Measurements from ENCODE around the gene SEPTIN1. TPM values are rescaled to one million over a fixed set of nuclear protein-coding genes. Genes with fewer than 3 reads are reported as not detected.

The SEPTIN1 gene, protein sequence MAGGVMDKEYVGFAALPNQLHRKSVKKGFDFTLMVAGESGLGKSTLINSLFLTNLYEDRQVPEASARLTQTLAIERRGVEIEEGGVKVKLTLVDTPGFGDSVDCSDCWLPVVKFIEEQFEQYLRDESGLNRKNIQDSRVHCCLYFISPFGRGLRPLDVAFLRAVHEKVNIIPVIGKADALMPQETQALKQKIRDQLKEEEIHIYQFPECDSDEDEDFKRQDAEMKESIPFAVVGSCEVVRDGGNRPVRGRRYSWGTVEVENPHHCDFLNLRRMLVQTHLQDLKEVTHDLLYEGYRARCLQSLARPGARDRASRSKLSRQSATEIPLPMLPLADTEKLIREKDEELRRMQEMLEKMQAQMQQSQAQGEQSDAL
- total RNA-seq = 162 and 163 TPM in 2 replicates

DNA sequence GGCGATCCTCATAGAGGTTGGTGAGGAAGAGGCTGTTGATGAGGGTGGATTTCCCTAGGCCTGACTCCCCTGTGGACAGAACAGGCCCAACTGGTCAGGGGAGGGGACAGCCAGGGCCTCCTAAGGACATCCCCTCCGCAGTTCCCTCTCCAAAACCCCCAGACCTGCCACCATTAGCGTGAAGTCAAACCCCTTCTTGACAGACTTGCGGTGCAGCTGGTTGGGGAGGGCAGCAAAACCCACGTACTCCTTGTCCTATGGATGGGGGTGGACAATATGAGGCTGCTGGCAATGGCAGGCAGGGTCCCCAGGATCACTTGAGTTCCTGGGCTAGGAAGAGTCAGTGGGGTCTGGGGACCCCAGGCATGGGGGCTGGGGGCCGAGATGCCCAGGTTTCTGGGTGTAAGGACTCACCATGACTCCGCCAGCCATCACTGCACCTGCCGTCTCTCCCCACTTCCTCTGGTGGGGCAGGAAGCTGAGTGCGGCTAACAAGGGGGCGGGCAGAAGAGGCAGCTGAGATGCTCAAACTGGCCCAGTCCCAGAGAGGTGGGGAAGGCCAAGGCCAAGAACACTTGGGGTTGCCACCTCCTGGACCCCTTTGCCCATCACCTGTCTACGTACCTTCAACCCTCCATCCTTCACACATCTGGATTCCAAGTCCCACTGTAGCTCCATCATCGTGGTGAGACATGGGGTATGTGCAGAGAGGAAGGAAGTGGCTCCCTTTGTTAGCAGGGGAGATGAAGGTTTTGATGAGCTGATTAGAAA lies at the start of gene SEPTIN1:
Gene SEPTIN1 (minus strand): TSS at position 451 of the 771 bp plus-strand sequence. CDS start 19 bp downstream, at position 432.
- peaks cover 4% of the 10 kb centered on the region for H3K9me3 Mint-ChIP-seq
- intact Hi-C loops (cut with micrococcal nuclease) = loop anchor here (1.0 to 2.0 kb wide), 2 partner anchors 13 to 27 kb away; partner anchors contain the start of gene ZNF48
- peak within 1 kb of the TSS; percentile 88 for H3K27ac Mint-ChIP-seq
- H3K36me3 Mint-ChIP-seq (ENCODE audit: low read depth) = peaks cover 20% of the 10 kb centered on the region
- H3K4me1 Mint-ChIP-seq = peaks cover 44% of the 10 kb centered on the region
- peak; percentile 94 for DNase-seq
- no peaks in the 10 kb centered on the region for H3K27me3 Mint-ChIP-seq
- H3K4me3 Mint-ChIP-seq = peak within 1 kb of the TSS; percentile 84

GRCh38 chr16:30430428-30430970 lies 48.1 kb upstream of the SEPTIN1 start:
- Mint-ChIP-seq H3K4me1 (peaks cover 29% of the 10 kb centered on the region), H3K4me3 (no peak overlapping the region), H3K27me3 (no peaks in the 10 kb centered on the region), H3K9me3 (no peaks in the 10 kb centered on the region), H3K36me3 (ENCODE audit: low read depth) (peaks cover 30% of the 10 kb centered on the region), H3K27ac (no peak overlapping the region)
- intact Hi-C loops (cut with micrococcal nuclease) = loop anchor here (1.0 to 5.0 kb wide), 9 partner anchors 15 to 198 kb away; partner anchors contain the start of genes ITGAL, SEPHS2, ZNF747 and ZNF785
- DNase-seq = no peak

DNA sequence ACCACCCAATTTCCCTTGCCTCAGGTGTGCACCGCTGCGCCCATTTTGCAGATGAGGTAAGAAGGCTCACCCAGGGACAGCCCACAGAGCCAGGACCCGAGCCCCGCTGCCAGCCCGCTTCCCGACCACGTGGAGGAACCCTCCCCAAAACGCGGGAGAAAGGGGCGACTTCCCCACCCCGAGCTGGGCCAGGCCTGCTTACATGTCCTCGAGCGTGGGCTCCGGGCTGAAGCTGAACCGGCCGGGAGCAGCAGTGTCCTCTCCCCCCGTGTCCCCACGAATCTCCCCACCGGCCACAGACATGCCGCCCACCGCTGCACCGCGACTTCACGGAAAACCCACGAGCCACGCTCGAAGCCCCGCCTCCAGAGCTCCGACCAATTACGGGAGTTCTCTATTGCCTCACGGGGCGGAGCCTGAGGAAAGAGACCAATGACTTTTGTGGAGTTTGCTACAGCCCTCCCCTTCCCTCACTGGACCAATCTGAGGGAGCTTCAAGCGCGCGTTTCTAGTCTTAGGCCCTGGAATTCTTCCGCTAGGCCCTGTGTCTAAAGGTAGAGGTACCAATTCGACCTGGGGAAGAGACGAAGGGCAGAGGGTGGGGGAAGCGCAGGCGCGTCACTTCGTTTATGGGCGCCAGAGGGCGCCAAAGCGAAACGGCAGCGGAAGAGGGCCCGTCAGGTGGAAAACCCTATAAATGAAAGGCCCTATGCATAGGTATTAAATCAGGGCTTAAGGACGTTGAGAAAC lies 47.5 kb upstream of the SEPTIN1 start, which contains the start of gene DCTPP1:
Gene DCTPP1 (minus strand): TSS at position 353 of the 750 bp plus-strand sequence. CDS start 50 bp downstream, at position 303.
- H3K27ac Mint-ChIP-seq = no peak within 1 kb of the TSS
- H3K36me3 Mint-ChIP-seq (ENCODE audit: low read depth) = peaks cover 32% of the 10 kb centered on the region
- intact Hi-C loops (cut with micrococcal nuclease) = loop anchor here (1.0 to 5.0 kb wide), 9 partner anchors 15 to 198 kb away; partner anchors contain the start of genes ITGAL, SEPHS2, ZNF747 and ZNF785
- peaks cover 27% of the 10 kb centered on the region for H3K4me1 Mint-ChIP-seq
- H3K4me3 Mint-ChIP-seq = no peak within 1 kb of the TSS
- DNase-seq = peak; percentile 99
- H3K27me3 Mint-ChIP-seq = no peaks in the 10 kb centered on the region
- H3K9me3 Mint-ChIP-seq = no peaks in the 10 kb centered on the region

- Mint-ChIP-seq H3K27ac (no peak overlapping the region), H3K36me3 (ENCODE audit: low read depth) (peaks cover 36% of the 10 kb centered on the region), H3K4me3 (no peak overlapping the region), H3K4me1 (peaks cover 22% of the 10 kb centered on the region), H3K27me3 (no peaks in the 10 kb centered on the region), H3K9me3 (no peaks in the 10 kb centered on the region)
- no peak for DNase-seq
- intact Hi-C loops (cut with micrococcal nuclease) = no loop called here
These were observed 47.0 kb upstream of the SEPTIN1 start for GRCh38 chr16:30429418-30429677.

- intact Hi-C loops (cut with micrococcal nuclease) = no loop called here
- Mint-ChIP-seq H3K9me3 (no peaks in the 10 kb centered on the region), H3K27me3 (no peaks in the 10 kb centered on the region)
These were observed 45.7 kb upstream of the SEPTIN1 start for GRCh38 chr16:30428055-30428454.

DNA sequence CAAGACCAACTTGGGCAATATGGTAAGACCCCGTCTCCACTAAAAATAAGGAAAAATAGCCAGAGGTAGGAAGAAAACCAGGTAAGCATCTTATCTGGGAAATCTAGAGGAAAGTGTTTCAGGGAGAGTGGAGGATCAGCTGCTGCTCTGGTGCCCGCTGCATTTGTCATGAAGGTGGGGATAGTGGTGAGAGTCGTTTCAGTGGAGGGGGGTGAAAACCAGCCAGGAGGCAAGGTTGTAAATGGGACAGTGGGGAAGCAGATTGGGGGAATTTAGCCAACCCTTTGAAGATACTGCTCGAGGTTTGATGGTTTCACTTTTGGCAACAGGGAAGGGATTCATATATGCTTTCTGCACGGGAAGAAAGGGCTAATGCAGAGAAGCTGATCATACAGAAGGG lies 38.6 kb upstream of the SEPTIN1 start:
- Mint-ChIP-seq H3K4me3 (no peak overlapping the region), H3K27me3 (no peaks in the 10 kb centered on the region), H3K36me3 (ENCODE audit: low read depth) (peaks cover 51% of the 10 kb centered on the region), H3K9me3 (no peaks in the 10 kb centered on the region), H3K4me1 (peaks cover 26% of the 10 kb centered on the region), H3K27ac (no peak overlapping the region)
- intact Hi-C loops (cut with micrococcal nuclease) = no loop called here
- DNase-seq = no peak

More at GRCh38 chr16:30428055-30428454, 45.7 kb upstream of the SEPTIN1 start:
- Mint-ChIP-seq H3K27ac (peak overlapping the region; percentile 44), H3K36me3 (ENCODE audit: low read depth) (peaks cover 46% of the 10 kb centered on the region), H3K4me1 (peaks cover 16% of the 10 kb centered on the region), H3K4me3 (no peak overlapping the region)
- DNase-seq = no peak

DNA sequence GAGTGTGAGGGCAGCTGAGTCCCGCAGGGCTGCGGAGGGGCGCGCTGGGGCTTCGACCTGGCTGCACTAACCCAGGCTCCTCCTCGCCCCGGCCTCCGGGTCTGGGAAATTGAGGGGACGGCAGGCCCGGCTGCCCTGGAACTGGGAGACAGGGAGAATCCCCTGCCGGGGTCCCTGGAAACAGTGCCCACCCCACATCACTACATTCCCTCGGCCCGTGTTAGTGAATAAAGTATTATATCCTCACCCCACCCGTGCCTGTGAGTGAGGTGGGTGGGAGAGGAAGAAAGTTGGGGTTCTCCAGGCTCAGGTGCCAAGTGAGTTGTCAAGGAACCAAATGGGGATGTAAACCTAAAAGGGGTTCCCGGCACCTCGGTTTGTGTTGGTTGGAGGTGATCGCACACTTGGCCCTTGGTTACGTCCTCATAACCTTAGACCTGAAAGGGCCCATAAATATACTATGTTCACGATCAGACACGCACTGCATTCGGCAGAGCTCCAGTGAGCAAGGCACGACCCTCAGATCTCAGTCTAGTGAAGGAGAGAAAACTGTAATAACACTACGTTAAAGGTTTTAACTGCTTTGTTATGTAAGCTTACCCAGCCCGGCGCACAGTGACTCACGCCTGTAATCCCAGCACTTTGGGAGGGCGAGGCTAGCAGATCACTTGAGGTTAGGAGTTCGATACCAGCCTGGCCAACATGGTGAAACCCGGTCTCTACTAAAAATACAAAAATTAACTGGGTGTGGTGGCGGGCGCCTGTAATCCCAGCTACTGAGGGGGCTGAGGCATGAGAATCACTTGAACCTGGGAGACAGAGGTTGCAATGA lies 36.2 kb upstream of the SEPTIN1 start:
- Mint-ChIP-seq H3K27me3 (no peaks in the 10 kb centered on the region), H3K9me3 (no peaks in the 10 kb centered on the region), H3K4me3 (peak overlapping the region; percentile 65), H3K36me3 (ENCODE audit: low read depth) (peaks cover 43% of the 10 kb centered on the region), H3K4me1 (peaks cover 29% of the 10 kb centered on the region), H3K27ac (peak overlapping the region; percentile 72)
- intact Hi-C loops (cut with micrococcal nuclease) = loop anchor here (5.0 kb wide), 1 partner anchor 239 kb away; the partner anchor contains the start of gene FBRS
- no peak for DNase-seq

DNA sequence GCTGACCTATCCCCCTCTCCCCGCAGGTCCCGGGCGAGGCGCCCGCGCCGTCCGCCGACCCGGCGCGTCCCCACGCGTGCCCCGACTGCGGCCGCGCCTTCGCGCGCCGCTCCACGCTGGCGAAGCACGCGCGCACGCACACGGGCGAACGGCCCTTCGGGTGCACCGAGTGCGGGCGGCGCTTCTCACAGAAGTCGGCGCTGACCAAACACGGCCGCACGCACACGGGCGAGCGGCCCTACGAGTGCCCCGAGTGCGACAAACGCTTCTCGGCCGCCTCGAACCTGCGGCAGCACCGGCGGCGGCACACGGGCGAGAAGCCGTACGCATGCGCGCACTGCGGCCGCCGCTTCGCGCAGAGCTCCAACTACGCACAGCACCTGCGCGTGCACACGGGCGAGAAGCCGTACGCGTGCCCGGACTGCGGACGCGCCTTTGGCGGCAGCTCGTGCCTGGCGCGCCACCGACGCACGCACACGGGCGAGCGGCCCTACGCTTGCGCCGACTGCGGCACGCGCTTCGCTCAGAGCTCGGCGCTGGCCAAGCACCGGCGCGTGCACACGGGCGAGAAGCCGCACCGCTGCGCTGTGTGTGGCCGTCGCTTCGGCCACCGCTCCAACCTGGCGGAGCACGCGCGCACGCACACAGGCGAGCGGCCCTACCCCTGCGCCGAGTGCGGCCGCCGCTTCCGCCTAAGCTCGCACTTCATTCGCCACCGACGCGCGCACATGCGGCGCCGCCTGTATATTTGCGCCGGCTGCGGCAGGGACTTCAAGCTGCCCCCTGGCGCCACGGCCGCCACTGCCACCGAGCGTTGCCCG lies 35.4 kb upstream of the SEPTIN1 start:
- H3K27me3 Mint-ChIP-seq = no peaks in the 10 kb centered on the region
- intact Hi-C loops (cut with micrococcal nuclease) = loop anchor here (1.0 to 5.0 kb wide), 2 partner anchors 10 to 240 kb away; partner anchors contain the start of genes FBRS and ZNF771
- peak; percentile 97 for DNase-seq
- peaks cover 31% of the 10 kb centered on the region for H3K4me1 Mint-ChIP-seq
- H3K9me3 Mint-ChIP-seq = no peaks in the 10 kb centered on the region
- peak overlapping the region; percentile 72 for H3K27ac Mint-ChIP-seq
- H3K4me3 Mint-ChIP-seq = peak overlapping the region; percentile 65
- H3K36me3 Mint-ChIP-seq (ENCODE audit: low read depth) = peaks cover 44% of the 10 kb centered on the region

GRCh38 chr16:30416624-30417528 lies 34.5 kb upstream of the SEPTIN1 start:
- Mint-ChIP-seq H3K4me3 (peak overlapping the region; percentile 51), H3K36me3 (ENCODE audit: low read depth) (peaks cover 46% of the 10 kb centered on the region), H3K27ac (no peak overlapping the region), H3K4me1 (peaks cover 35% of the 10 kb centered on the region), H3K27me3 (no peaks in the 10 kb centered on the region), H3K9me3 (no peaks in the 10 kb centered on the region)
- no peak for DNase-seq
- intact Hi-C loops (cut with micrococcal nuclease) = loop anchor here (1.0 to 5.0 kb wide), 2 partner anchors 10 to 240 kb away; partner anchors contain the start of genes FBRS and ZNF771

DNA sequence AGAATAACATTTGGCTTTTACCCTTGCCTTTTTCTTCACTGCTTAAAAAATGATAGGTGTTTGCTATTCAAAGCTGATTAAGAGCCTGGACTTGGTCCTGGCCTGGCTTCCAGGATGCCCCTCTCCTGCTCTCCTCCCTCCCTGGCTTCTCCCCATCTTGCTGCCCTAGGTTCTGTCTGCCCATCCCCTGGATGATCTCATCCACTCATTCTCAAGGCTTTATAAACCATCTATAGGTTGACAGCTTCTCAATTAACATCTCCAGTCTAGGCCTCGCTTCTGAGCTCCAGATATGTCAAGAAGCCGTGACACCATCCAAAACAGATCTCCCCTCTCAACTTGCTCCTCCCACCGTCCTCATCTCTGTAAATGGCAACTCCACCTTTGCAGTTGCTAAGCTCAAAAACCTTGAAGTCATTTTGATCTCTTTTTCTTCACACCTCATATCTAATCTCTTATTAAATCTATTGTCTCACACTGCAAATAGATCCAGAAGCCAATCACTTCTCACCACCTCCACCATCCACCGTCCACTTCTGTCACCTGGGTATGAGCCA lies 33.8 kb upstream of the SEPTIN1 start:
- Mint-ChIP-seq H3K4me1 (peaks cover 32% of the 10 kb centered on the region), H3K27ac (peak overlapping the region; percentile 17), H3K36me3 (ENCODE audit: low read depth) (peaks cover 44% of the 10 kb centered on the region), H3K9me3 (no peaks in the 10 kb centered on the region), H3K27me3 (no peaks in the 10 kb centered on the region), H3K4me3 (no peak overlapping the region)
- intact Hi-C loops (cut with micrococcal nuclease) = loop anchor here (5.0 kb wide), 1 partner anchor 241 kb away; the partner anchor contains the start of gene FBRS
- no peak for DNase-seq

GRCh38 chr16:30414159-30414558 lies 31.8 kb upstream of the SEPTIN1 start:
- intact Hi-C loops (cut with micrococcal nuclease) = no loop called here
- DNase-seq = no peak
- H3K9me3 Mint-ChIP-seq = no peaks in the 10 kb centered on the region
- no peaks in the 10 kb centered on the region for H3K27me3 Mint-ChIP-seq
- no peak overlapping the region for H3K27ac Mint-ChIP-seq
- H3K4me1 Mint-ChIP-seq = peaks cover 35% of the 10 kb centered on the region
- H3K4me3 Mint-ChIP-seq = no peak overlapping the region
- H3K36me3 Mint-ChIP-seq (ENCODE audit: low read depth) = peaks cover 41% of the 10 kb centered on the region

Data from activated CD4-positive, alpha-beta T cell treated with anti-CD3 and anti-CD28 coated beads, Interleukin-2, amount 10 ng/mL, durations not matched to agents 24 days and 14 days (primary cell).